Aortic smooth muscle cell (primary cell): ENCODE measurements around the gene CTSF. TPM values are rescaled to one million over a fixed set of nuclear protein-coding genes. Genes with fewer than 3 reads are reported as not detected.

ENCODE experiments used
- total RNA-seq: library from RNA; depleted of rRNA; stranded (reverse); fragments of >200 nt; gene quantifications from 2 replicates; pipeline ENCODE4 v1.2.3, GENCODE V29; 2014

Gene CTSF
- 8.1 and 8.6 TPM in 2 replicates for total RNA-seq

DNA sequence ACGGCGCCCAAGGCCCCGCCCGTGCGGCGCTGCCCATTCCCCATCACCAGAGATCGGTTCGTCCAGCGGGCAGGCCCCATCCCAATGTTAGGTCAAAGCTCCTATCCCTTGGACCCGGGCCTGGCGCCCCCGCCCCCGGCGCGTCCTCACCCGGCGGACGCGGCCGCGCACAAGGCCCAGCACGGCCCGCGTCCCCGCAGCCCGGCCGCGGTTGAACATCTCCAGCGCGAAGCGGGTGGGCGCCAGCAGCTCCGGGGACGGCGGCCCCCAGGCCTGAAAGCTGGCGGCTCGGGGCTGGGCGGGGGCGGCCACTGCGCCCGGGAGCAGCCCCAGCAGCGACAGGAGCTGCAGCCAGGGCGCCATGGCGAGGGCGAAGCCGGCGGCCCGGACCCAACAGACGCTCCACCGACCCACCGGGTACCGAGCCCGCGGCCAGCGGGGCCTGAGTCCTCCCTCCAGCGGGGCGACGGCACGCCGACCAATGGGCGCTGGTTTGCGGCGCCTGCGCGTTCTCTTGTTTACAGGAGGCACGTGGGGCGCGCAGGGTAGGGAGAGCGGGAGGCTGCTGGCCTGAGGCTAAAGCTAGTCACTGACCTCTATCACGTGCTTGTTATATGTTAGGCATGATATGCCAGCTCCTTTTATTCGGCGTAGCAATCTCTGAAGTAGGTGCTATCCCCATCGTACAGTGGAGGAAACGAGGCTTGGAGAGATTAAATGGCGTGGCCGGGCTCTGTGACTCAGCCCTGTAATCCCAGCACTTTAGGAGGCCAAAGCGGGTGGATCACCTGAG, at the start of gene CTSF:
Gene CTSF, minus strand, starts transcription at position 483 of the 793 bp plus-strand sequence. Its CDS starts 120 bp downstream, at position 363.

DNA sequence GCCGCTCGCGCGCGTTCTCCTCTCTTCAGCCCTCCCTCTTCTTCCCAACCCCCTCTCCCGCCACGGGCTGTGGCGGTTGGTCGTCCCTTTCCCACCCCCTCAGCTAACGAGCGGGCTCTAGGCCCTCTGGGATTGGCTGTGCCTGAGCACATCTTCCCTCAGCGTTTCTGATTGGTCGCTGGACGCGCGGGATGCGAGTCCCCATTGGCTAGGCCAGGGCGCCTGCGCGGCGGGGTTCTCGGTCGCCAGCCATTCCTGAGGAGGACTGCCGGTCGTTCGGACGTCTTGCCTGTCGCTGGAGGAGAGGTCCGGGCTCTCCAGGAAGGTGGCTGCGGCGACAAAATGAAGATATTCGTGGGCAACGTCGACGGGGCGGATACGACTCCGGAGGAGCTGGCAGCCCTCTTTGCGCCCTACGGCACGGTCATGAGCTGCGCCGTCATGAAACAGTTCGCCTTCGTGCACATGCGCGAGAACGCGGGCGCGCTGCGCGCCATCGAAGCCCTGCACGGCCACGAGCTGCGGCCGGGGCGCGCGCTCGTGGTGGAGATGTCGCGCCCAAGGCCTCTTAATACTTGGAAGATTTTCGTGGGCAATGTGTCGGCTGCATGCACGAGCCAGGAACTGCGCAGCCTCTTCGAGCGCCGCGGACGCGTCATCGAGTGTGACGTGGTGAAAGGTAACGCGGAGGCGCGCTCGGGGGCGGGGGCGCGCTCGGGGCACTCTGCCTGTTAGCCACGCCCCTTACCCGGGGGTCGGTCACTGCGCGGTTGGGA, 48.2 kb upstream of the CTSF start, which contains the start of gene RBM14:
Gene RBM14, plus strand, starts transcription at position 252 of the 776 bp plus-strand sequence. Its CDS starts 91 bp downstream, at position 343.

DNA sequence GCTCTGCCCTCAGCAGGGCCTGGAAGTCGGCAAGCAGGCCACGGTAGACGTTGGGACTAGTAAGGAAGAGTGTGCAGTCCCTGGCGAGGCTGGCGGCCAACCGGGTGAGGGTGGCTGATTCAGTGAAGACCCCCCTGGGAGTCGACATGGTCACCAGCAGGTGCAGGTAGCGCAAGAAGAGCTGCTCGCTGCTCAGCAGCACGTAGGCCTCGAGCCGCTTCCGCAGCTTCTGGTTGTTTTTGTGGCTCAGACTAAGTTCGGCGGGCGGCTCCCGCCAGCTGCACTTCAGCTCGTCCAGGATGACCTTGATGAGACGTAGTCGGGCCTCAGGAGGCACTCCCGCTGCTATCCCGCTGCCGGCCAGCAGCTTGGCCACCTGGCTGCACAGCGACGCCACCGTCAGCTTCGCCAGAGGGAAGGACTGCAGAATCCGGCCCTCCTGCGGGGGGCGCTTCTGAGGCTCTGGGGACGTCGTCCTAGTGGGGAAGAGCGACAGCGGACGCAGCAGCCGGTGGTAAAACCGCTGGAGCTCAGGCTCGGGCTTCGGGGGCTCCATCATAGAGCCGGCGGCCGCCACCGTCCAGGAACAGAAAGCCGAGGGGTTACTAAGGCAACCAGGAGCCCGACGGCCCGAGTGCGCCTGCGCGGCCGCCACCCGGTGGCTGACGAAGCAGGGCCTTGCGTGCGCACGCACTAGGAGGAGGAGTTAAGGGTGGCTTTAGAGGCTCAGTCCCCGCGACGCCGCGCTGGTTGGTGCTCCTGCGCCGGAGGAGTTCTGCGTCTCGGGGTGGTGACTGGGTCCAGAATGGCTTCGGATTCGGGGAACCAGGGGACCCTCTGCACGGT, 24.3 kb upstream of the CTSF start, which contains the start of the genes CCDC87 and CCS:
Gene CCDC87, minus strand, starts transcription at position 607 of the 846 bp plus-strand sequence. Its CDS starts 48 bp downstream, at position 559.
Gene CCS, plus strand, starts transcription at position 729 of the 846 bp plus-strand sequence. Its CDS starts 77 bp downstream, at position 806.

DNA sequence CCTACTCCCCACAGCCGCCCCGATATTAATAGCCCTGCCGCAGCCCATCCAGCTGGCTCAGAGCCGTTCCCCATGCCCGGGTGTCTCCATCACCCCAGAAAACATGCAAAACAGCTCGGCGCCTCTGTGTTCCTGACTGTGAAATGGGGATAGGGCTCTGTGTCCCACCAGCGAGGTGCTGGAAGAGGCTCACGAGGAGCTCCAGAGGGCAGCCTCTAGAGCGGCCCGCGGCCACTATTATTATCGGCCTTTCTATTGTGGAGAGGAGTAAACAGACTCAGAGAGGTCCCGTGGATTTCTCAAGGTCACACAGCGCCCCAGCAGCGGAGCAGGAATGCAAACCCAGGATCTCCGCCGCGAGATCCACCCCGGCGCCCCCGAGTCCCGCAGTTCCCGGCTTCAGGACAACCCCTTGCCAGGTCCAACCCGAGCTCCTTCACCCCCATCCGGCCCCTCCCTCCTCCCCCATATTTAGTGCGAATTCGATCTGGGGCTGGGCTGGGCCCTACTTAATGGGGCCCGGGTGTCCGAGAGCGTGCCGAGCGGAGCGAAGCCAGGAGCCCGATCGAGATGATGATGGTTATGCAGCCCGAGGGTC, 21.9 kb downstream of the CTSF start, which contains the start of gene ACTN3:
Gene ACTN3, plus strand, starts transcription at position 536 of the 598 bp plus-strand sequence. Its CDS starts 35 bp downstream, at position 571.

DNA sequence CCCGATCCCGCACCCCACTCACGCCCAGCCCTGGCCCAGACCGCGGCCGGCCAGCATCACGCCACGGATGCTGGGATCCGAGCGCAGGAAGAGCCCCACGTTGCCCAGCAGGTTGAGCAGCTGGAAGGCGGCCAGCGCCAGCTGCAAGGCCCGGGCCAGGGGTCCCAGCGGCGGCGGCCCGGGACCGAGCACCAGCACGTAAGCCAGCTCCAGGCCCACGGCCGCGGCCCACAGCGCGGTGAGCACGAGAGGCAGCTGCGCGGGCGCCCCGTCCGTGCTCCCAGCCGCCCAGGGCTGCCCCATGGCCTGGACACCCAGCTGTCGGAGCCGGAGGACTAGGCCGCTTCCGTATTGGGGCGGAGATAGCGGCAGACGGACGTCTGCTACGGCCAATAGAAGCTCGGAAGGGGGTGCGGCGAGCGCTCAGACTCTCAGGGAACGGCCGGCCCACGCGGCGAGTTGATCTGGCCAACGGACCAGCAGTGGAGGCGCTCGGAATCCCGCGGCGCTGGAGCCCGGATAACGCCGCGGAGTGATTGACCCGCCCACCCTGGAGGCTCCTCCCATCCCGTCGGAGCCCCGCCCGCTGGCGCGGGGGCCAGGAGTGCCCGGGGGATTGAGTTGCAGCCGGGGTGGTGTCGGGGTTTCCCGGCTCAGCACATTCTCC, 22.6 kb downstream of the CTSF start, which contains the start of gene ZDHHC24:
Gene ZDHHC24, minus strand, starts transcription at position 348 of the 667 bp plus-strand sequence. Its CDS starts 45 bp downstream, at position 303.

Other genes with a start within 250 kb of the CTSF start
- gene RIN1, start 232.2 kb downstream of the CTSF start, total RNA-seq, result 19.5 and 25.9 TPM in 2 replicates
- gene BRMS1, start 223.5 kb downstream of the CTSF start, total RNA-seq, result 50.1 and 58.0 TPM in 2 replicates
- 38.4 and 46.9 TPM in 2 replicates for gene B4GAT1, start 221.0 kb downstream of the CTSF start, total RNA-seq
- under 0.01 and 0.12 TPM in 2 replicates for gene SLC29A2, start 196.8 kb downstream of the CTSF start, total RNA-seq
- not detected in 2 replicates for gene NPAS4, start 147.6 kb downstream of the CTSF start, total RNA-seq
- 32.0 and 32.1 TPM in 2 replicates for gene MRPL11, start 129.8 kb downstream of the CTSF start, total RNA-seq
- 11.1 TPM in 2 replicates for gene PELI3, start 101.7 kb downstream of the CTSF start, total RNA-seq
- 41.3 and 58.4 TPM in 2 replicates for gene DPP3, start 88.2 kb downstream of the CTSF start, total RNA-seq
- gene BBS1, start 58.0 kb downstream of the CTSF start, total RNA-seq, result 25.4 and 28.5 TPM in 2 replicates
- 8.8 and 10.6 TPM in 2 replicates for gene ZDHHC24, start 22.6 kb downstream of the CTSF start, total RNA-seq
- gene ACTN3, start 21.7 kb downstream of the CTSF start, total RNA-seq, result 0.06 TPM in 1 of 2 replicates, not detected in the other
- 0.26 and 0.44 TPM in 2 replicates for gene CCDC87, start 24.5 kb upstream of the CTSF start, total RNA-seq
- 43.0 and 60.5 TPM in 2 replicates for gene CCS, start 24.6 kb upstream of the CTSF start, total RNA-seq
- gene RBM14, start 48.0 kb upstream of the CTSF start, total RNA-seq, result 21.4 and 24.4 TPM in 2 replicates
- gene RBM4, start 70.1 kb upstream of the CTSF start, total RNA-seq, result 110 and 124 TPM in 2 replicates
- gene RBM4B, start 109.3 kb upstream of the CTSF start, total RNA-seq, result 25.1 and 28.4 TPM in 2 replicates
- gene SPTBN2, start 160.6 kb upstream of the CTSF start, total RNA-seq, result 1.2 and 3.2 TPM in 2 replicates